Measurements from ENCODE around the gene MID1.

Gene MID1

DNA sequence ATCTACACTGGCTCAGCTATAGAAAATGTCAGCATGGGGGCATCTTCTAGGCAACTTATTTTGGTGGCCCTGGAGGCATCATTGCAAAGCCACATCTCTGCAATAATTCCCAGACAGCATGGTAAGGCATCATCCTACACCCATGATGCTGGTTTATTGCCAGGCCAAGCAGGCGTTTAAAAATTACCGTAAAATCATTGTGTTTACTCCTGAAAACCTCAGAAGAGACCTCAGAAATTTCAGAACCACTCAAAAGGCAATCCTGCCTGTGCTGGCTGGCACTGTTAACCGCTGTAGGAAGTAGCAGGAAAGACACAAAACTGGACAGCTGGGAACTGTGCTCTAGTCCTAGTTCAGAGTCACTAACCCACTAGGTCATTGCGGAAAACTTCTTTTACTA, 63.2 kb downstream of the MID1 start:
- Histone ChIP-seq H3K79me2 (ENCODE audit: control insufficient read depth, insufficient read depth, low read length, poor library complexity) (peaks cover 1% of the 10 kb centered on the region), H2BK5ac (ENCODE audit: low read depth, low read length, poor library complexity) (no peak overlapping the region), H3K4ac (ENCODE audit: low read depth, low read length) (peak overlapping the region; percentile 47), H3K9me3 (ENCODE audit: insufficient read depth, low read depth, low read length) (no peaks in the 10 kb centered on the region), H3K27me3 (ENCODE audit: insufficient read depth, low read length) (no peaks in the 10 kb centered on the region), H2BK120ac (ENCODE audit: insufficient read depth, low read length, poor library complexity) (no peak overlapping the region), H4K8ac (ENCODE audit: low read depth, low read length) (no peak overlapping the region), H2BK12ac (ENCODE audit: low read length) (no peak overlapping the region), H3K14ac (ENCODE audit: low read length) (no peak overlapping the region), H3K4me1 (ENCODE audit: control insufficient read depth in 1 of 2, insufficient read depth in 2 of 2, low read length in 2 of 2) (peaks cover 0 to 5% of the 10 kb centered on the region in 2 experiments), H4K91ac (ENCODE audit: low read depth, low read length) (no peak overlapping the region), H3K36me3 (ENCODE audit: control insufficient read depth in 1 of 2, insufficient read depth in 2 of 2, low read length in 2 of 2) (peaks cover 0 to 1% of the 10 kb centered on the region in 2 experiments), H2AFZ (ENCODE audit: insufficient read depth, low read length, poor library complexity) (no peak overlapping the region), H3K4me2 (ENCODE audit: low read length) (no peak overlapping the region), H2AK5ac (ENCODE audit: low read length) (no peak overlapping the region), H4K12ac (ENCODE audit: low read depth, low read length) (no peak overlapping the region), H3K9ac (ENCODE audit: low read length) (no peak overlapping the region), H3K27ac (ENCODE audit: low read depth, low read length) (no peak overlapping the region), H3K23ac (ENCODE audit: low read length) (no peak overlapping the region), H3K4me3 (ENCODE audit: low read depth, low read length) (no peak overlapping the region), H3K18ac (ENCODE audit: low read length) (no peak overlapping the region), H3K79me1 (ENCODE audit: low read length) (no peaks in the 10 kb centered on the region)
- WGBS (ENCODE audit: extremely low coverage, insufficient coverage, insufficient read length) = no CpG with 5 or more reads among the region's 4 CpGs
- DNase-seq = peak in 1 of 2 donors; percentile 28

DNA sequence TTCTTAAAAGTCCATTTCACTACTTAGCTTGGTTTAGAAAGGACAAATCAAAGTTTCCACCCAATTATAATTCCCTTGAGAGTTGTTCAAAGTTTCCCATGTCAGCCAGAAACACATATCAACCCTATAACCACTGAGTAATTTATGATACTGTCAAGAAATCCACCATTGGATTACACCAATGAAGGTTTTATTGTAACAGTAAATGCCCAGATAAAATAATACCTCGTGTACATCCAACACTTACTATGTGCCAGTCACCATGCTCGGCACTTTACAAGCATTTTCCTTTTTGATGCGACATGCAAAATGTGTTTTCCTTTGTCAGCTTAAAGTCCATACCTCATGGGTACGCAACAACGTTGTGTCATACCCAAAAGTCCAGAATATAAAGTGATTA, 64.0 kb downstream of the MID1 start:
- Histone ChIP-seq H3K27ac (ENCODE audit: low read depth, low read length) (no peak overlapping the region), H4K12ac (ENCODE audit: low read depth, low read length) (no peak overlapping the region), H4K91ac (ENCODE audit: low read depth, low read length) (no peak overlapping the region), H2BK5ac (ENCODE audit: low read depth, low read length, poor library complexity) (no peak overlapping the region), H3K4me2 (ENCODE audit: low read length) (no peak overlapping the region), H2AFZ (ENCODE audit: insufficient read depth, low read length, poor library complexity) (no peak overlapping the region), H2AK5ac (ENCODE audit: low read length) (no peak overlapping the region), H3K14ac (ENCODE audit: low read length) (no peak overlapping the region), H2BK120ac (ENCODE audit: insufficient read depth, low read length, poor library complexity) (no peak overlapping the region), H3K9me3 (ENCODE audit: insufficient read depth, low read depth, low read length) (no peaks in the 10 kb centered on the region), H4K8ac (ENCODE audit: low read depth, low read length) (no peak overlapping the region), H3K4me1 (ENCODE audit: control insufficient read depth in 1 of 2, insufficient read depth in 2 of 2, low read length in 2 of 2) (peaks cover 0 to 5% of the 10 kb centered on the region in 2 experiments), H3K79me2 (ENCODE audit: control insufficient read depth, insufficient read depth, low read length, poor library complexity) (no peaks in the 10 kb centered on the region), H3K36me3 (ENCODE audit: control insufficient read depth in 1 of 2, insufficient read depth in 2 of 2, low read length in 2 of 2) (peaks cover 1 to 2% of the 10 kb centered on the region in 2 experiments), H3K9ac (ENCODE audit: low read length) (no peak overlapping the region), H3K4me3 (ENCODE audit: low read depth, low read length) (no peak overlapping the region), H3K18ac (ENCODE audit: low read length) (no peak overlapping the region), H2BK12ac (ENCODE audit: low read length) (no peak overlapping the region), H3K4ac (ENCODE audit: low read depth, low read length) (peak overlapping the region; percentile 36), H3K27me3 (ENCODE audit: insufficient read depth, low read length) (no peaks in the 10 kb centered on the region), H3K23ac (ENCODE audit: low read length) (no peak overlapping the region), H3K79me1 (ENCODE audit: low read length) (no peaks in the 10 kb centered on the region)
- no peak for DNase-seq
- WGBS (ENCODE audit: extremely low coverage, insufficient coverage, insufficient read length) = no CpG with 5 or more reads among the region's 5 CpGs

DNA sequence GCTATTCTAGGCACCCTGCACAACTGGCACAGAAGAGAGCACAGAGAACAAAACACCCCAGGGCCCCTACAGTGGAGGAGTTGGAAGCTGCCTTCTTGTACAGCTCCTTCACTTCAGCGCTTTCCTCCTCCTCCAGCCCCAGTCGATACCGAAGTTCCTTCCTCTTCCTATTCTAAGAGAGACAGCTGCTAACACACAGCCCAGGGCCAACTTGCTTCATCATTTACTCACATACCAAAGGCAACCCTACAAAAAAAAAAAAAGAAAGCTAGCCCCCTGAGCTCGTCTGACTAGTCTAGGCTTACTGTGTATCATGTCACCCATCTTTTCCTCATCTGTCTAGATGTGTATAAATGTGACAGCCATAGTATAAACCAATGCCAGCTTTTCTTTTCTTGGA, 64.5 kb downstream of the MID1 start:
- Histone ChIP-seq H3K27me3 (ENCODE audit: insufficient read depth, low read length) (no peaks in the 10 kb centered on the region), H3K36me3 (ENCODE audit: control insufficient read depth in 1 of 2, insufficient read depth in 2 of 2, low read length in 2 of 2) (peaks cover 1 to 2% of the 10 kb centered on the region in 2 experiments), H3K4me1 (ENCODE audit: control insufficient read depth in 1 of 2, insufficient read depth in 2 of 2, low read length in 2 of 2) (peaks cover 0 to 5% of the 10 kb centered on the region in 2 experiments), H3K4me2 (ENCODE audit: low read length) (no peak overlapping the region), H2BK5ac (ENCODE audit: low read depth, low read length, poor library complexity) (no peak overlapping the region), H2BK12ac (ENCODE audit: low read length) (no peak overlapping the region), H3K79me1 (ENCODE audit: low read length) (no peaks in the 10 kb centered on the region), H3K18ac (ENCODE audit: low read length) (no peak overlapping the region), H4K91ac (ENCODE audit: low read depth, low read length) (no peak overlapping the region), H3K23ac (ENCODE audit: low read length) (no peak overlapping the region), H4K12ac (ENCODE audit: low read depth, low read length) (no peak overlapping the region), H2AFZ (ENCODE audit: insufficient read depth, low read length, poor library complexity) (no peak overlapping the region), H3K9me3 (ENCODE audit: insufficient read depth, low read depth, low read length) (no peaks in the 10 kb centered on the region), H3K27ac (ENCODE audit: low read depth, low read length) (no peak overlapping the region), H3K14ac (ENCODE audit: low read length) (no peak overlapping the region), H2BK120ac (ENCODE audit: insufficient read depth, low read length, poor library complexity) (no peak overlapping the region), H2AK5ac (ENCODE audit: low read length) (no peak overlapping the region), H3K79me2 (ENCODE audit: control insufficient read depth, insufficient read depth, low read length, poor library complexity) (no peaks in the 10 kb centered on the region), H3K9ac (ENCODE audit: low read length) (no peak overlapping the region), H3K4ac (ENCODE audit: low read depth, low read length) (peak overlapping the region; percentile 46), H3K4me3 (ENCODE audit: low read depth, low read length) (no peak overlapping the region), H4K8ac (ENCODE audit: low read depth, low read length) (no peak overlapping the region)
- no CpG with 5 or more reads among the region's 4 CpGs for WGBS (ENCODE audit: extremely low coverage, insufficient coverage, insufficient read length)
- DNase-seq = no peak

DNA sequence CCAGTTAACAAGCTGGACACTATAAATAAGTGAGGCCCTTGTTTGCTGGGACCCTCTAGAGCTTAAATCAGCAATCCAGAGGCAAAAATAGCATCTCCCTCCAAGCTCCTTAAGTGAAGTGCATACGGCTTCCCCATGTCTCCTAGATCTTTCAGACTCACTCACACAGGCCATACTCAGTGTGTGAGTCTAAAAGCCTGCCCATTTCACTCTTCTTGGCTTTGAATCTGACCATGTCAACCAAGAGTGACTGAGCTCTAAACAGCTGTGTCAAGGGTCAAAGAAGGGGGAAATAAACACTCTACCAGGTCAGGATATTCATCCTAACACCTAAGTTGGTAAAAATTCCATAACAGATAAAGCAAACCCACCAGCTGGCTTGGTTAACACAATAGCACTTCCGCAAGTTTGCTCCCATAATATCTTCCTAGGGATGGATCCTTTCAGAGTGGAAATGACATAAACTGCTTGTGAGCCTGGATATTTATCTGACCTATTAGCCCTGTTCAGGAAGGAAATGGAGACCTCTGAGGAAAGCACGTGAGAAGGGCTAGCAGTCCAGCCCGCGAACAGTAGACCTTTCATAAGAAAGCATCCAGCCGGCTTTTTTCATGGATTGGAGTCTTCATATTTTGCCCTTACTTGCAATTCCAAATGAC, 65.6 kb downstream of the MID1 start:
- Histone ChIP-seq H4K8ac (ENCODE audit: low read depth, low read length) (no peak overlapping the region), H3K9ac (ENCODE audit: low read length) (no peak overlapping the region), H3K79me2 (ENCODE audit: control insufficient read depth, insufficient read depth, low read length, poor library complexity) (no peaks in the 10 kb centered on the region), H2AK5ac (ENCODE audit: low read length) (no peak overlapping the region), H3K14ac (ENCODE audit: low read length) (no peak overlapping the region), H3K4me2 (ENCODE audit: low read length) (no peak overlapping the region), H2BK12ac (ENCODE audit: low read length) (no peak overlapping the region), H3K9me3 (ENCODE audit: insufficient read depth, low read depth, low read length) (no peaks in the 10 kb centered on the region), H3K36me3 (ENCODE audit: control insufficient read depth in 1 of 2, insufficient read depth in 2 of 2, low read length in 2 of 2) (peaks cover under 1 to 5% of the 10 kb centered on the region in 2 experiments), H3K27ac (ENCODE audit: low read depth, low read length) (no peak overlapping the region), H3K27me3 (ENCODE audit: insufficient read depth, low read length) (no peaks in the 10 kb centered on the region), H3K4ac (ENCODE audit: low read depth, low read length) (peak overlapping the region; percentile 62), H2BK5ac (ENCODE audit: low read depth, low read length, poor library complexity) (no peak overlapping the region), H4K12ac (ENCODE audit: low read depth, low read length) (no peak overlapping the region), H4K91ac (ENCODE audit: low read depth, low read length) (no peak overlapping the region), H3K79me1 (ENCODE audit: low read length) (no peaks in the 10 kb centered on the region), H3K18ac (ENCODE audit: low read length) (no peak overlapping the region), H3K4me1 (ENCODE audit: control insufficient read depth in 1 of 2, insufficient read depth in 2 of 2, low read length in 2 of 2) (peaks cover 0 to 5% of the 10 kb centered on the region in 2 experiments), H2BK120ac (ENCODE audit: insufficient read depth, low read length, poor library complexity) (no peak overlapping the region), H2AFZ (ENCODE audit: insufficient read depth, low read length, poor library complexity) (no peak overlapping the region), H3K4me3 (ENCODE audit: low read depth, low read length) (no peak overlapping the region), H3K23ac (ENCODE audit: low read length) (no peak overlapping the region)
- WGBS (ENCODE audit: extremely low coverage, insufficient coverage, insufficient read length) = no CpG with 5 or more reads among the region's 6 CpGs
- DNase-seq = no peak

Data from trophoblast cell (in vitro differentiated cells and primary cell).